ENCODE results near the gene SERPINC1. TPM values are rescaled to one million over a fixed set of nuclear protein-coding genes. Genes with fewer than 3 reads are reported as not detected.

SERPINC1 gene
- total RNA-seq, 4 donors from 2014 or later = not detected

DNA sequence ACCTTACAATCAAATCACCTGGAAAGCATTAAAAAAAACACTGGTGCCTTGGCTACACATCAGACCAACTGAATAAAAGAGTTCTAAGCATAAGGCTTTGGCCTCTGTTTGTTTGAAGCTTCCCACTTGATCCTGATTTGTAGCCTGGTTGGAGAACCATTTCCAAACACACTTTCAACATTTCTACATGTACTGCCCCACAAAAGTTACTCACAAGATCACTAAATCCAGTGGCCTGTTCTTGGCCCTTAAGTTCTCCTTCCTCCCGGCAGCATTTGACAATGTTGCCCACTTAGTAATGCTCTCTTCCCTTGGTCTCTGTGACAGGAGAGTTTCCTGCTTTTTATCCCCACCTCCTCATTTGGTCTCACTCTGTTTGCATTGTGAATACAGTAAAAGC lies 61.1 kb downstream of the SERPINC1 start:
- no peak overlapping the region for H3K27ac ChIP-seq (replicated peaks in 1 of 4)
- peaks cover 0 to 86% (median 64%) of the 10 kb centered on the region in 4 donors for H3K36me3 ChIP-seq
- H3K27me3 ChIP-seq = no peaks in the 10 kb centered on the region
- DNase-seq (ENCODE audit: extremely low spot score) = no peak
- peaks cover 0 to 19% (median 11%) of the 10 kb centered on the region in 4 donors for H3K4me1 ChIP-seq
- TF ChIP-seq, protein P1, sequence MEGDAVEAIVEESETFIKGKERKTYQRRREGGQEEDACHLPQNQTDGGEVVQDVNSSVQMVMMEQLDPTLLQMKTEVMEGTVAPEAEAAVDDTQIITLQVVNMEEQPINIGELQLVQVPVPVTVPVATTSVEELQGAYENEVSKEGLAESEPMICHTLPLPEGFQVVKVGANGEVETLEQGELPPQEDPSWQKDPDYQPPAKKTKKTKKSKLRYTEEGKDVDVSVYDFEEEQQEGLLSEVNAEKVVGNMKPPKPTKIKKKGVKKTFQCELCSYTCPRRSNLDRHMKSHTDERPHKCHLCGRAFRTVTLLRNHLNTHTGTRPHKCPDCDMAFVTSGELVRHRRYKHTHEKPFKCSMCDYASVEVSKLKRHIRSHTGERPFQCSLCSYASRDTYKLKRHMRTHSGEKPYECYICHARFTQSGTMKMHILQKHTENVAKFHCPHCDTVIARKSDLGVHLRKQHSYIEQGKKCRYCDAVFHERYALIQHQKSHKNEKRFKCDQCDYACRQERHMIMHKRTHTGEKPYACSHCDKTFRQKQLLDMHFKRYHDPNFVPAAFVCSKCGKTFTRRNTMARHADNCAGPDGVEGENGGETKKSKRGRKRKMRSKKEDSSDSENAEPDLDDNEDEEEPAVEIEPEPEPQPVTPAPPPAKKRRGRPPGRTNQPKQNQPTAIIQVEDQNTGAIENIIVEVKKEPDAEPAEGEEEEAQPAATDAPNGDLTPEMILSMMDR (IDR thresholded peaks at IDR 0.05) = no peak
- no peak for TF ChIP-seq POLR2A (IDR thresholded peaks at IDR 0.05; ENCODE audit: low read depth)
- TF ChIP-seq POLR2AphosphoS5 (IDR thresholded peaks at IDR 0.05) = no peak
- no peak for TF ChIP-seq EP300 (IDR thresholded peaks at IDR 0.05)
- intact Hi-C loops (cut with DNase I) = no loop called here
- WGBS = 83% methylated on average over 1 of the region's 1 CpG
- no peak overlapping the region for H3K4me3 ChIP-seq
- no peaks in the 10 kb centered on the region for H3K9me3 ChIP-seq

Small RNA genes lying within 50 kb of the gene (small RNA-seq; reads per million reads assigned to genes)
- gene RNA5SP67 = 0 to 0.19 (median 0) reads per million in 3 donors

Other genes starting within 250 kb of the SERPINC1 start
- under 1 TPM in 1 of 4 donors, not detected in 3; 0.33 TPM for gene ANKRD45, start 247.5 kb downstream of the SERPINC1 start, total RNA-seq
- gene KLHL20, start 202.3 kb downstream of the SERPINC1 start, total RNA-seq = 10 to 100 TPM; 28.3 to 38.3 (median 33.3) TPM
- 1 to 10 TPM; 5.5 to 9.1 (median 7.7) TPM for gene DARS2, start 92.7 kb downstream of the SERPINC1 start, total RNA-seq
- gene CENPL, start 92.4 kb downstream of the SERPINC1 start, total RNA-seq = 1 to 10 TPM; 3.6 to 7.1 (median 5.8) TPM
- gene GAS5, start 49.3 kb downstream of the SERPINC1 start, total RNA-seq = 100 to 1,000 TPM; 138 to 375 (median 203) TPM
- gene ZBTB37, start 48.9 kb downstream of the SERPINC1 start, total RNA-seq = 1 to 10 TPM; 6.1 to 9.3 (median 7.0) TPM
- gene RC3H1, start 105.0 kb upstream of the SERPINC1 start, total RNA-seq = 10 to 100 TPM; 35.7 to 43.8 (median 39.3) TPM
- 100 to 1,000 TPM in 1 of 4 donors, 10 to 100 TPM in 3; 39.3 to 101 (median 63.7) TPM for gene RABGAP1L, start 242.2 kb upstream of the SERPINC1 start, total RNA-seq